ENCODE results near the gene MCF2L2.

DNA sequence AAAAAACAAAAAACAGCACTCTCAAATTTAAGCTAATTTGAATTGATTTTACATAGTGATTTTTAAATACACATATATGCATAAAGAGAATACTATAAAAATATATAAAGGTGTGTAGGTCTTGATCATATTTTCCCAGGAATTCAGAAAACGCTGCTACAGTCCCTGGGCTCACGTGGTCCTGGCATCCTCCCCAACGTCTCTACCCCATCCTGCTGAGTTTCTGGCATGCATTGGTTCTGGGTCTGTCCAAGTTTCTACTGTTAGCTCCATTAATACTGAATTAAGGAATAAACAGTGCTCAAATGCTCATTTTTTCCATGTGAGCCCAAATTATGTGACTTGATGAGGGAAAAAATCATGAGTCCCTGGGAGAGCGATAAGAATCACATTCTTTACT, 233.2 kb downstream of the MCF2L2 start:
- TF ChIP-seq EZH2 (IDR thresholded peaks at IDR 0.05; ENCODE audit: insufficient read depth, poor library complexity, severe bottlenecking), result no peak
- TF ChIP-seq EZH2phosphoT487 (IDR thresholded peaks at IDR 0.05; ENCODE audit: insufficient read depth, low read depth), result no peak
